ENCODE results near the gene CAMK1D. TPM values are rescaled to one million over a fixed set of nuclear protein-coding genes. Genes with fewer than 3 reads are reported as not detected.

Gene CAMK1D
- total and polyA plus RNA-seq, 2 donors, result 11.2 to 14.6 TPM

GRCh38 chr10:12657489-12657888 lies 308.1 kb downstream of the CAMK1D start:
- Histone ChIP-seq H3K4me1 (ENCODE audit: control insufficient read depth in 2 of 2, insufficient read depth in 2 of 2, low read length in 2 of 2) (peaks cover 4 to 6% of the 10 kb centered on the region in 2 donors), H3K27ac (ENCODE audit: low read depth in 1 of 2, low read length in 1 of 2) (no peak overlapping the region), H3K36me3 (ENCODE audit: control insufficient read depth in 2 of 2, insufficient read depth in 2 of 2, low read length in 1 of 2) (peaks cover 2 to 6% of the 10 kb centered on the region in 2 donors), H3K9me3 (ENCODE audit: control insufficient read depth in 2 of 2, insufficient read depth in 1 of 2, low read length in 1 of 2) (peaks cover 0 to 6% of the 10 kb centered on the region in 2 donors), H3K4me3 (ENCODE audit: low read length in 2 of 2) (no peak overlapping the region), H3K27me3 (ENCODE audit: control insufficient read depth in 2 of 2, insufficient read depth in 1 of 2, low read length in 1 of 2) (no peaks in the 10 kb centered on the region)
- DNase-seq (ENCODE audit: low read depth in 6 of 9, low spot score in 9 of 9), result no peak
- over 99% methylated on average over 2 of the region's 2 CpGs for WGBS

- Histone ChIP-seq H3K4me3 (ENCODE audit: low read length in 2 of 2) (no peak overlapping the region), H3K4me1 (ENCODE audit: control insufficient read depth in 2 of 2, insufficient read depth in 2 of 2, low read length in 2 of 2) (peaks cover 4 to 6% of the 10 kb centered on the region in 2 donors), H3K36me3 (ENCODE audit: control insufficient read depth in 2 of 2, insufficient read depth in 2 of 2, low read length in 1 of 2) (peaks cover 0 to 5% of the 10 kb centered on the region in 2 donors), H3K27ac (ENCODE audit: low read depth in 1 of 2, low read length in 1 of 2) (no peak overlapping the region), H3K27me3 (ENCODE audit: control insufficient read depth in 2 of 2, insufficient read depth in 1 of 2, low read length in 1 of 2) (no peaks in the 10 kb centered on the region), H3K9me3 (ENCODE audit: control insufficient read depth in 2 of 2, insufficient read depth in 1 of 2, low read length in 1 of 2) (peaks cover 0 to 6% of the 10 kb centered on the region in 2 donors)
- over 99% methylated on average over 6 of the region's 6 CpGs for WGBS
- DNase-seq (ENCODE audit: low read depth in 6 of 9, low spot score in 9 of 9), result no peak
Observed at GRCh38 chr10:12658526-12658925, 309.2 kb downstream of the CAMK1D start.

GRCh38 chr10:12659706-12660105 lies 310.4 kb downstream of the CAMK1D start:
- no peak overlapping the region for H3K4me3 ChIP-seq (ENCODE audit: low read length in 2 of 2)
- H3K36me3 ChIP-seq (ENCODE audit: control insufficient read depth in 2 of 2, insufficient read depth in 2 of 2, low read length in 1 of 2), result no peaks in the 10 kb centered on the region
- 99% methylated on average over 11 of the region's 11 CpGs for WGBS

GRCh38 chr10:12660812-12661211 lies 311.5 kb downstream of the CAMK1D start:
- Histone ChIP-seq H3K27me3 (ENCODE audit: control insufficient read depth in 2 of 2, insufficient read depth in 1 of 2, low read length in 1 of 2) (no peaks in the 10 kb centered on the region), H3K9me3 (ENCODE audit: control insufficient read depth in 2 of 2, insufficient read depth in 1 of 2, low read length in 1 of 2) (no peaks in the 10 kb centered on the region), H3K4me3 (ENCODE audit: low read length in 2 of 2) (no peak overlapping the region), H3K27ac (ENCODE audit: low read depth in 1 of 2, low read length in 1 of 2) (no peak overlapping the region), H3K36me3 (ENCODE audit: control insufficient read depth in 2 of 2, insufficient read depth in 2 of 2, low read length in 1 of 2) (no peaks in the 10 kb centered on the region), H3K4me1 (ENCODE audit: control insufficient read depth in 2 of 2, insufficient read depth in 2 of 2, low read length in 2 of 2) (peaks cover 4 to 6% of the 10 kb centered on the region in 2 donors)
- no peak for DNase-seq (ENCODE audit: low read depth in 6 of 9, low spot score in 9 of 9)
- 97% methylated on average over 3 of the region's 3 CpGs for WGBS

More at GRCh38 chr10:12659706-12660105, 310.4 kb downstream of the CAMK1D start:
- no peaks in the 10 kb centered on the region for H3K27me3 ChIP-seq (ENCODE audit: control insufficient read depth in 2 of 2, insufficient read depth in 1 of 2, low read length in 1 of 2)
- peaks cover 4 to 6% of the 10 kb centered on the region in 2 donors for H3K4me1 ChIP-seq (ENCODE audit: control insufficient read depth in 2 of 2, insufficient read depth in 2 of 2, low read length in 2 of 2)
- no peak overlapping the region for H3K27ac ChIP-seq (ENCODE audit: low read depth in 1 of 2, low read length in 1 of 2)
- DNase-seq (ENCODE audit: low read depth in 6 of 9, low spot score in 9 of 9), result no peak
- peaks cover 0 to 5% of the 10 kb centered on the region in 2 donors for H3K9me3 ChIP-seq (ENCODE audit: control insufficient read depth in 2 of 2, insufficient read depth in 1 of 2, low read length in 1 of 2)

GRCh38 chr10:12661671-12662070 lies 312.3 kb downstream of the CAMK1D start:
- Histone ChIP-seq H3K27me3 (ENCODE audit: control insufficient read depth in 2 of 2, insufficient read depth in 1 of 2, low read length in 1 of 2) (no peaks in the 10 kb centered on the region), H3K27ac (ENCODE audit: low read depth in 1 of 2, low read length in 1 of 2) (no peak overlapping the region), H3K4me3 (ENCODE audit: low read length in 2 of 2) (no peak overlapping the region), H3K9me3 (ENCODE audit: control insufficient read depth in 2 of 2, insufficient read depth in 1 of 2, low read length in 1 of 2) (no peaks in the 10 kb centered on the region), H3K4me1 (ENCODE audit: control insufficient read depth in 2 of 2, insufficient read depth in 2 of 2, low read length in 2 of 2) (no peaks in the 10 kb centered on the region), H3K36me3 (ENCODE audit: control insufficient read depth in 2 of 2, insufficient read depth in 2 of 2, low read length in 1 of 2) (peaks cover 0 to under 1% of the 10 kb centered on the region in 2 donors)
- WGBS, result 90% methylated on average over 1 of the region's 1 CpG
- DNase-seq (ENCODE audit: low read depth in 6 of 9, low spot score in 9 of 9), result no peak

- H3K27me3 ChIP-seq (ENCODE audit: control insufficient read depth in 2 of 2, insufficient read depth in 1 of 2, low read length in 1 of 2), result no peaks in the 10 kb centered on the region
- 97% methylated on average over 1 of the region's 1 CpG for WGBS
Observed at GRCh38 chr10:12663863-12664262, 314.5 kb downstream of the CAMK1D start.

GRCh38 chr10:12665501-12665900 lies 316.2 kb downstream of the CAMK1D start:
- DNase-seq (ENCODE audit: low read depth in 6 of 9, low spot score in 9 of 9), result no peak
- no peak overlapping the region for H3K4me3 ChIP-seq (ENCODE audit: low read length in 2 of 2)
- H3K27me3 ChIP-seq (ENCODE audit: control insufficient read depth in 2 of 2, insufficient read depth in 1 of 2, low read length in 1 of 2), result no peaks in the 10 kb centered on the region
- H3K4me1 ChIP-seq (ENCODE audit: control insufficient read depth in 2 of 2, insufficient read depth in 2 of 2, low read length in 2 of 2), result no peaks in the 10 kb centered on the region
- peaks cover 4 to 6% of the 10 kb centered on the region in 2 donors for H3K36me3 ChIP-seq (ENCODE audit: control insufficient read depth in 2 of 2, insufficient read depth in 2 of 2, low read length in 1 of 2)
- no peaks in the 10 kb centered on the region for H3K9me3 ChIP-seq (ENCODE audit: control insufficient read depth in 2 of 2, insufficient read depth in 1 of 2, low read length in 1 of 2)
- 85% methylated on average over 7 of the region's 7 CpGs for WGBS
- H3K27ac ChIP-seq (ENCODE audit: low read depth in 1 of 2, low read length in 1 of 2), result no peak overlapping the region

More at GRCh38 chr10:12663863-12664262, 314.5 kb downstream of the CAMK1D start:
- Histone ChIP-seq H3K4me1 (ENCODE audit: control insufficient read depth in 2 of 2, insufficient read depth in 2 of 2, low read length in 2 of 2) (no peaks in the 10 kb centered on the region), H3K27ac (ENCODE audit: low read depth in 1 of 2, low read length in 1 of 2) (no peak overlapping the region), H3K4me3 (ENCODE audit: low read length in 2 of 2) (no peak overlapping the region), H3K36me3 (ENCODE audit: control insufficient read depth in 2 of 2, insufficient read depth in 2 of 2, low read length in 1 of 2) (peaks cover 4 to 6% of the 10 kb centered on the region in 2 donors), H3K9me3 (ENCODE audit: control insufficient read depth in 2 of 2, insufficient read depth in 1 of 2, low read length in 1 of 2) (no peaks in the 10 kb centered on the region)
- DNase-seq (ENCODE audit: low read depth in 6 of 9, low spot score in 9 of 9), result no peak

GRCh38 chr10:12667052-12667451 lies 317.7 kb downstream of the CAMK1D start:
- H3K9me3 ChIP-seq (ENCODE audit: control insufficient read depth in 2 of 2, insufficient read depth in 1 of 2, low read length in 1 of 2), result no peaks in the 10 kb centered on the region
- H3K4me1 ChIP-seq (ENCODE audit: control insufficient read depth in 2 of 2, insufficient read depth in 2 of 2, low read length in 2 of 2), result no peaks in the 10 kb centered on the region
- H3K36me3 ChIP-seq (ENCODE audit: control insufficient read depth in 2 of 2, insufficient read depth in 2 of 2, low read length in 1 of 2), result peaks cover 4 to 6% of the 10 kb centered on the region in 2 donors
- 98% methylated on average over 3 of the region's 3 CpGs for WGBS
- no peak overlapping the region for H3K4me3 ChIP-seq (ENCODE audit: low read length in 2 of 2)
- no peaks in the 10 kb centered on the region for H3K27me3 ChIP-seq (ENCODE audit: control insufficient read depth in 2 of 2, insufficient read depth in 1 of 2, low read length in 1 of 2)
- no peak for DNase-seq (ENCODE audit: low read depth in 6 of 9, low spot score in 9 of 9)
- no peak overlapping the region for H3K27ac ChIP-seq (ENCODE audit: low read depth in 1 of 2, low read length in 1 of 2)

- no peaks in the 10 kb centered on the region for H3K27me3 ChIP-seq (ENCODE audit: control insufficient read depth in 2 of 2, insufficient read depth in 1 of 2, low read length in 1 of 2)
- 98% methylated on average over 6 of the region's 6 CpGs for WGBS
- H3K4me3 ChIP-seq (ENCODE audit: low read length in 2 of 2), result no peak overlapping the region
- no peak overlapping the region for H3K27ac ChIP-seq (ENCODE audit: low read depth in 1 of 2, low read length in 1 of 2)
- H3K9me3 ChIP-seq (ENCODE audit: control insufficient read depth in 2 of 2, insufficient read depth in 1 of 2, low read length in 1 of 2), result no peaks in the 10 kb centered on the region
- no peak for DNase-seq (ENCODE audit: low read depth in 6 of 9, low spot score in 9 of 9)
- H3K36me3 ChIP-seq (ENCODE audit: control insufficient read depth in 2 of 2, insufficient read depth in 2 of 2, low read length in 1 of 2), result peaks cover 4 to 6% of the 10 kb centered on the region in 2 donors
- no peaks in the 10 kb centered on the region for H3K4me1 ChIP-seq (ENCODE audit: control insufficient read depth in 2 of 2, insufficient read depth in 2 of 2, low read length in 2 of 2)
Observed at GRCh38 chr10:12668634-12669033, 319.3 kb downstream of the CAMK1D start.

All from thymus (tissue), 11 donors.